K562 (cell line): ENCODE measurements around the gene CHD2. TPM values are rescaled to one million over a fixed set of nuclear protein-coding genes. Genes with fewer than 3 reads are reported as not detected.
A peak's percentile ranks its signal among the peaks of the same experiment; 100 is the strongest.

Source experiments
- ATF1 ChIP-seq, 2 experiments: fragments of 450-650 bp in 1 of 2; IDR thresholded peaks; 2 replicates each; pipeline ENCODE4 v1.6.1; 2016; ENCODE audit warnings: missing compliant biosample characterization in 1 of 2, missing genetic modification characterization in 1 of 2
- CEBPZ ChIP-seq: fragments of 150-350 bp; IDR thresholded peaks from 2 replicates; pipeline ENCODE4 v1.6.1; 2014; ENCODE audit warnings: low read depth, mild to moderate bottlenecking, low read length, borderline replicate concordance
- ETV6 ChIP-seq, 3 experiments: fragments of 150-350 bp in 1 of 3; sonication (generic) in 1 of 3; formaldehyde crosslinking in 1 of 3; IDR thresholded peaks; 2 replicates each; pipeline versions ENCODE4 v1.6.1 to v1.8.0; 2014 to 2022; ENCODE audit warnings: borderline replicate concordance in 2 of 3, low read depth in 2 of 3, antibody characterized with exemption in 1 of 3, low read length in 1 of 3, mild to moderate bottlenecking in 1 of 3, missing genetic modification reagents in 1 of 3
- GABPB1 ChIP-seq: sonication (generic); formaldehyde crosslinking; IDR thresholded peaks from 2 replicates; pipeline ENCODE4 v1.8.0; 2022; ENCODE audit warnings: mild to moderate bottlenecking, missing genetic modification reagents
- JUNB ChIP-seq: fragments of 450-650 bp; formaldehyde crosslinking; conservative IDR thresholded peaks from 2 replicates; pipeline ENCODE4 v1.4.0; 2020; ENCODE audit warnings: mild to moderate bottlenecking
- PHB ChIP-seq: fragments of 250-450 bp; sonication (Bioruptor Pico); IDR thresholded peaks from 2 replicates; pipeline ENCODE4 v1.5.0; 2021
- PTRF ChIP-seq: fragments of 450-650 bp; IDR thresholded peaks from 2 replicates; pipeline ENCODE4 v1.6.1; 2016; ENCODE audit warnings: mild to moderate bottlenecking, missing genetic modification characterization, missing compliant biosample characterization
- TRIM24 ChIP-seq, 2 experiments: fragments of 450-650 bp; IDR thresholded peaks; 2 replicates each; pipeline ENCODE4 v1.6.1; 2016
- ZBTB1 ChIP-seq: sonication (generic); formaldehyde crosslinking; IDR thresholded peaks from 2 replicates; pipeline ENCODE4 v1.8.1; 2023; ENCODE audit warnings: missing genetic modification reagents, low read depth, mild to moderate bottlenecking, borderline replicate concordance
- ZNF384 ChIP-seq: IDR thresholded peaks from 2 replicates; pipeline ENCODE4 v1.6.1; 2012; ENCODE audit warnings: low read depth, low read length, improper control_type of control experiment
- ZNF655 ChIP-seq: fragments of 250-450 bp; sonication (Bioruptor Pico); IDR thresholded peaks from 2 replicates; pipeline ENCODE4 v1.5.0; 2021
- ZZZ3 ChIP-seq: fragments of 450-650 bp; IDR thresholded peaks from 2 replicates; pipeline ENCODE4 v1.6.1; 2016; ENCODE audit warnings: antibody characterized with exemption, mild to moderate bottlenecking, moderate library complexity
- polyA plus RNA-seq, 8 experiments: library from polyadenylated mRNA; depleted of rRNA in 4 of 8; stranded (reverse) in 5 of 8; unstranded in 3 of 8; fragments of >200 nt; fragmentation: Nextera tagmentation in 2 of 8; fragmentation: Illumina TruSeq in 1 of 8; extraction: Ambion mirVana in 2 of 8; extraction: Trizol in 1 of 8; gene quantifications; 2 replicates each; pipeline versions ENCODE4 v1.2.1 to v1.2.3, GENCODE V29; 2011 to 2014; ENCODE audit warnings: inconsistent platforms in 1 of 8, missing spikeins in 1 of 8
- total RNA-seq, 7 experiments: library from RNA; depleted of rRNA in 6 of 7; stranded (reverse); fragments of >200 nt in 6 of 7; fragmentation: Illumina TruSeq in 2 of 7; extraction: Trizol in 2 of 7; gene quantifications; 2 replicates each; pipeline versions ENCODE4 v1.2.1 to v1.2.3, GENCODE V29; 2011 to 2021; ENCODE audit warnings: low replicate concordance in 1 of 7
- TF ChIP-seq, protein P1 (sequence below): fragments of 450-650 bp; conservative IDR thresholded peaks from 2 replicates; pipeline ENCODE4 v1.6.1; 2016; ENCODE audit warnings: missing genetic modification characterization, low read depth, mild to moderate bottlenecking, control low read depth, missing compliant biosample characterization
- TF ChIP-seq, protein P2 (sequence below): sonication (generic); formaldehyde crosslinking; IDR thresholded peaks from 2 replicates; pipeline ENCODE4 v1.8.1; 2023; ENCODE audit warnings: mild to moderate bottlenecking, missing genetic modification reagents
- TF ChIP-seq, protein P3 (sequence below): fragments of 450-650 bp; IDR thresholded peaks from 2 replicates; pipeline ENCODE4 v1.6.1; 2018; ENCODE audit warnings: mild to moderate bottlenecking, low read depth; ENCODE audit not compliant: partially characterized antibody
- TF ChIP-seq, protein P4 (sequence below): fragments of 250-450 bp; sonication (Bioruptor Pico); IDR thresholded peaks from 2 replicates; pipeline ENCODE4 v1.8.0; 2022; ENCODE audit warnings: moderate library complexity, mild to moderate bottlenecking, inconsistent platforms

CHD2 gene
- total and polyA plus RNA-seq, 9 of the 15 experiments (the other 6 are each of a cell fraction or from before 2014, with no cell fraction given): 38.9 to 70.8 (median 56.2) TPM

DNA sequence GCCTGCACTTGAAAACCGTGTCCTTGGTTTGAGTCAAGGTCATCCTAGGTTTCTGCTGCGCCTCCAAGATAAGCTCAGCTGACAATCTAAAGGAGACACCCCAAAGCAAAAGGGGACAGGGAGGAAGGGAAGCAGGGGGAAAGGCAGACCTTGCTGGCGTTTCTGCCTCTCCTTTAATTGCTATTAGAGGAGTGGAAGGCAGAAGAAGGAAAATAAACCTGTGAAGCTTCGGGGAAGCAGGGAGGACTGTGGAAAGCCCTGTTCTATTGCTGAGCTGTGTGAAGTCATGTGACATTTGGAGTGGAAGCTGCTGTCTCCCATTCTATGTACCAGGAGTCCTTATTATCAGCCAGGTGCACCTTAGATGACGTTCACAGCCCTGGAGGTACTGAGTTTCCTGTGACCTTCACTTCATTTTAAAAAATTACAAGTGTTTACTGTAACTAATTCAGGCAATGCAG lies 21.5 kb upstream of the CHD2 start (continued):
- TF ChIP-seq ZNF655 (CRISPR knock-in tag) (no peak), ETV6 (IDR thresholded peaks at IDR 0.05; ENCODE audit: borderline replicate concordance in 1 of 2, low read depth in 2 of 2, low read length in 1 of 2) (no peak), ETV6 (CRISPR knock-in tag; IDR thresholded peaks at IDR 0.05; ENCODE audit: borderline replicate concordance) (no peak), TRIM24 (IDR thresholded peaks at IDR 0.05) (peak in 1 of 2 experiments; percentile 40; a peak in 2 of 4 replicates), CEBPZ (no peak), JUNB (CRISPR knock-in tag) (no peak), PTRF (tag) (no peak), ATF1 (CRISPR knock-in tag; IDR thresholded peaks at IDR 0.05) (no peak), ATF1 (tag; IDR thresholded peaks at IDR 0.05) (peak; percentile 64), ZBTB1 (CRISPR knock-in tag) (no peak), GABPB1 (CRISPR knock-in tag) (no peak), ZNF384 (no peak), ZZZ3 (no peak), PHB (CRISPR knock-in tag) (no peak)
- TF ChIP-seq, protein P1, sequence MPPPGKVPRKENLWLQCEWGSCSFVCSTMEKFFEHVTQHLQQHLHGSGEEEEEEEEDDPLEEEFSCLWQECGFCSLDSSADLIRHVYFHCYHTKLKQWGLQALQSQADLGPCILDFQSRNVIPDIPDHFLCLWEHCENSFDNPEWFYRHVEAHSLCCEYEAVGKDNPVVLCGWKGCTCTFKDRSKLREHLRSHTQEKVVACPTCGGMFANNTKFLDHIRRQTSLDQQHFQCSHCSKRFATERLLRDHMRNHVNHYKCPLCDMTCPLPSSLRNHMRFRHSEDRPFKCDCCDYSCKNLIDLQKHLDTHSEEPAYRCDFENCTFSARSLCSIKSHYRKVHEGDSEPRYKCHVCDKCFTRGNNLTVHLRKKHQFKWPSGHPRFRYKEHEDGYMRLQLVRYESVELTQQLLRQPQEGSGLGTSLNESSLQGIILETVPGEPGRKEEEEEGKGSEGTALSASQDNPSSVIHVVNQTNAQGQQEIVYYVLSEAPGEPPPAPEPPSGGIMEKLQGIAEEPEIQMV (tag): no peak
- TF ChIP-seq, protein P2, sequence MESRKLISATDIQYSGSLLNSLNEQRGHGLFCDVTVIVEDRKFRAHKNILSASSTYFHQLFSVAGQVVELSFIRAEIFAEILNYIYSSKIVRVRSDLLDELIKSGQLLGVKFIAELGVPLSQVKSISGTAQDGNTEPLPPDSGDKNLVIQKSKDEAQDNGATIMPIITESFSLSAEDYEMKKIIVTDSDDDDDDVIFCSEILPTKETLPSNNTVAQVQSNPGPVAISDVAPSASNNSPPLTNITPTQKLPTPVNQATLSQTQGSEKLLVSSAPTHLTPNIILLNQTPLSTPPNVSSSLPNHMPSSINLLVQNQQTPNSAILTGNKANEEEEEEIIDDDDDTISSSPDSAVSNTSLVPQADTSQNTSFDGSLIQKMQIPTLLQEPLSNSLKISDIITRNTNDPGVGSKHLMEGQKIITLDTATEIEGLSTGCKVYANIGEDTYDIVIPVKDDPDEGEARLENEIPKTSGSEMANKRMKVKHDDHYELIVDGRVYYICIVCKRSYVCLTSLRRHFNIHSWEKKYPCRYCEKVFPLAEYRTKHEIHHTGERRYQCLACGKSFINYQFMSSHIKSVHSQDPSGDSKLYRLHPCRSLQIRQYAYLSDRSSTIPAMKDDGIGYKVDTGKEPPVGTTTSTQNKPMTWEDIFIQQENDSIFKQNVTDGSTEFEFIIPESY (CRISPR knock-in tag): no peak
- TF ChIP-seq, protein P3, sequence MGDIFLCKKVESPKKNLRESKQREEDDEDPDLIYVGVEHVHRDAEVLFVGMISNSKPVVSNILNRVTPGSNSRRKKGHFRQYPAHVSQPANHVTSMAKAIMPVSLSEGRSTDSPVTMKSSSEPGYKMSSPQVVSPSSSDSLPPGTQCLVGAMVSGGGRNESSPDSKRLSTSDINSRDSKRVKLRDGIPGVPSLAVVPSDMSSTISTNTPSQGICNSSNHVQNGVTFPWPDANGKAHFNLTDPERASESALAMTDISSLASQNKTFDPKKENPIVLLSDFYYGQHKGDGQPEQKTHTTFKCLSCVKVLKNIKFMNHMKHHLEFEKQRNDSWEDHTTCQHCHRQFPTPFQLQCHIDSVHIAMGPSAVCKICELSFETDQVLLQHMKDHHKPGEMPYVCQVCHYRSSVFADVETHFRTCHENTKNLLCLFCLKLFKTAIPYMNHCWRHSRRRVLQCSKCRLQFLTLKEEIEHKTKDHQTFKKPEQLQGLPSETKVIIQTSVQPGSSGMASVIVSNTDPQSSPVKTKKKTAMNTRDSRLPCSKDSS: no peak
- TF ChIP-seq, protein P4, sequence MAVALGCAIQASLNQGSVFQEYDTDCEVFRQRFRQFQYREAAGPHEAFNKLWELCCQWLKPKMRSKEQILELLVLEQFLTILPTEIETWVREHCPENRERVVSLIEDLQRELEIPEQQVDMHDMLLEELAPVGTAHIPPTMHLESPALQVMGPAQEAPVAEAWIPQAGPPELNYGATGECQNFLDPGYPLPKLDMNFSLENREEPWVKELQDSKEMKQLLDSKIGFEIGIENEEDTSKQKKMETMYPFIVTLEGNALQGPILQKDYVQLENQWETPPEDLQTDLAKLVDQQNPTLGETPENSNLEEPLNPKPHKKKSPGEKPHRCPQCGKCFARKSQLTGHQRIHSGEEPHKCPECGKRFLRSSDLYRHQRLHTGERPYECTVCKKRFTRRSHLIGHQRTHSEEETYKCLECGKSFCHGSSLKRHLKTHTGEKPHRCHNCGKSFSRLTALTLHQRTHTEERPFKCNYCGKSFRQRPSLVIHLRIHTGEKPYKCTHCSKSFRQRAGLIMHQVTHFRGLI (CRISPR knock-in tag): no peak
